HG03378 (cell line): Measurements from ENCODE around the gene OR52I1.
A peak's percentile ranks its signal among the peaks of the same experiment; 100 is the strongest.

Experiments used
- ATAC-seq: cut with Tn5 transposase; IDR thresholded peaks from one replicate; pipeline ENCODE4 v1.9.1; 2021; ENCODE audit warnings: mild to moderate bottlenecking, moderate library complexity; ENCODE audit not compliant: unreplicated experiment

The OR52I1 gene

GRCh38 chr11:4610258-4610935, 16.6 kb downstream of the OR52I1 start:
- no peak for ATAC-seq

- ATAC-seq: no peak
Measured at GRCh38 chr11:4611986-4612385, 18.1 kb downstream of the OR52I1 start.

GRCh38 chr11:4615856-4616444, 22.1 kb downstream of the OR52I1 start:
- ATAC-seq: no peak

- ATAC-seq: no peak
Measured at GRCh38 chr11:4619514-4619913, 25.7 kb downstream of the OR52I1 start.

- ATAC-seq: peak; percentile 56
Measured at GRCh38 chr11:4626207-4627099, 32.6 kb downstream of the OR52I1 start.

- no peak for ATAC-seq
Measured at GRCh38 chr11:4636136-4636535, 42.3 kb downstream of the OR52I1 start.

GRCh38 chr11:4636962-4637661, 43.3 kb downstream of the OR52I1 start, which contains the start of gene OR51D1:
Gene OR51D1, plus strand, starts transcription at chr11:4637477. Its CDS starts 2,314 bp downstream, at chr11:4639791.
- peak; percentile 82 for ATAC-seq

- ATAC-seq: no peak
Measured at GRCh38 chr11:4637662-4638047, 43.8 kb downstream of the OR52I1 start.

- no peak for ATAC-seq
Measured at GRCh38 chr11:4639931-4640330, 46.1 kb downstream of the OR52I1 start.

GRCh38 chr11:4641501-4641900, 47.7 kb downstream of the OR52I1 start:
- no peak for ATAC-seq

GRCh38 chr11:4642043-4642442, 48.2 kb downstream of the OR52I1 start:
- no peak for ATAC-seq

GRCh38 chr11:4643076-4643475, 49.2 kb downstream of the OR52I1 start:
- no peak for ATAC-seq

GRCh38 chr11:4643682-4644081, 49.8 kb downstream of the OR52I1 start, which contains the start of gene OR51E1:
Gene OR51E1, plus strand, starts transcription at chr11:4643982. Its CDS starts 8,545 bp downstream, at chr11:4652527.
- no peak for ATAC-seq

- no peak for ATAC-seq
Measured at GRCh38 chr11:4644233-4644632, 50.4 kb downstream of the OR52I1 start.
